Fibroblast of skin of right quadriceps (primary cell): Measurements from ENCODE around the gene CHTF18.

Experiments used
- DNase-seq: peaks from one replicate; pipeline ENCODE4 v3.0.0-alpha.2; 2013

Gene CHTF18

GRCh38 chr16:776824-777223, 11.6 kb upstream of the CHTF18 start:
- DNase-seq, result no peak

DNA sequence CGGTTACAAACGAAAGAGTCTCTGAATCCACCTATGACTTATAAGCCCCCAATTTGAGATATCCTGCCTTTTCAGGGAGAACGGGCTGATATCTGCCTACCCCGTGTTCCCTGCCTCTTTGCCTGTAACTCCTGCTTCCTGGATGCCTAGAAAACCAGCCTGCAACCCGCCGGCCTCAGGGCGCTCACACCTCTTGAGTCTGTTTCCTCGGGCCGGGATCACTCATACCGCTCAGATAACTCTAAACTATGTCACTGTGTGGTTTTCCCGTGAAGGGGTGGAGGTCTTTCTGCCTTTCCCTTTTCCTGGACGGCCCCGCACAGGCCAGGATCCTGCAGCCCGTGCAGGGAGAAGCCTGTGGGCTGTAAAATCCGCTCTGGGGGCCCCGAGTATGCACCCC, 10.6 kb upstream of the CHTF18 start:
- DNase-seq, result no peak

DNA sequence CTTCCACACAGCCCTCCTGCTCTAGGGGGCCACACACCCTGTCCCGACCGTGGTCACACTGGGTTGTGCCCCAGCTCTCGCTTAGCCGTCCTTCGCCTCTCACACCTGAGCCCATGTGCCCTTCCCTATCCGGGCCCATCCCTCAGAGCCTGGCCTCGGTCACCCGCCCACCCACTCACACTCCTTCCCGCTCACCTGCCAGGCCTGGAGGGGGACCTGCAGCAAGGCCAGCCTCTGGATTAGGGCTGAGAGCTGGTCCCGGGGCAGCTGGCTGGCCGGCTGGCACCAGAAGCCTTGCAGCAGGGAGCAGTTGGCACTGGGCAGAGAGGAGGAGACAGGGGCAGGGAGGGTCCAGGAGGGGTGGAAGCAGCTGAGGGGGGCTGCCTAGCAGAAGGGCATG, 10.0 kb upstream of the CHTF18 start:
- no peak for DNase-seq

DNA sequence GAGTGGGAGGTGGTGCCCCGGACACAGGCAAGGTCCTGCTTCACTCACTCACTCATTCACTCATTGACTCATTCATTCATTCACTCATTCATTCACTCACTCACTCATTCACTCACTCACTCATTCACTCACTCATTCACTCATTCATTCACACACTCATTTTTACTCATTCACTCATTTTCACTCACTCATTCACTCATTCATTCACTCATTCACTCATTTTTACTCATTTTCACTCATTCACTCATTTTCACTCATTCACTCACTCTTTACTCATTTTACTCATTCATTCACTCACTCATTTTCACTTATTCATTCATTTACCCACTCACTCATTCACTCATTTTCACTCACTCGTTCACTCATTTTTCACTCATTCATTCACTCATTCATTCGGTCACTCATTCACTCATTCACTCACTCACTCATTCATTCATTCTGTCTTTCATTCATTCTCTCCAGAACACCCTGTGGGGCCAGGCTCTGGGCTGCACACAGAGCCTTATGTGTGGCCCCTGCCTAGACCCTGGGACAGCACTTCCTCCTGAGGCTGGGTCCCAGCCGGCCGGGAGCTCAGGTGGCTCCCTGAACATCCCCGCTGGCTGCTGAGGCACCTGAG, 9.4 kb upstream of the CHTF18 start:
- DNase-seq, result no peak

DNA sequence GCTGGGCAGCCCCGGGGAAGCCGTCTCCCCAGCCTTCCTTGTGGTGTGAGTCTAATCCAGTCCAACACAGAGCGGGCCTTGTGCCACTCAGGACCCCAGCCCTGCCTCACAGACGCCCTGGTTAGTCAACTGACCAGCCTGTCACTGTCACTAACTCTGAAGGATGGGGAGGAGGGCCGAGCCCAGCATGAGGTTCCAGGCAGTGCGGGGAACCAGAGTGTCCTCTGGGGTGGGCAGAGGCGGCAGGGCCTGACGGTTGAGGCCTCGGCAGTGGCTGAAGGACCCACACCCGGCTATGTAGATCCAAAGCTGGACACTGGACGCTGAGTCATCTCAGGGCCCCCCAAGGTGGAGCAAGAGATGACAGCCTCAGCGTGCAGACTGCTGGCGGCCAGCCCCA, 8.9 kb upstream of the CHTF18 start:
- no peak for DNase-seq

GRCh38 chr16:780296-780695, 8.1 kb upstream of the CHTF18 start:
- no peak for DNase-seq

- no peak for DNase-seq
Observed at GRCh38 chr16:781346-782010, 6.9 kb upstream of the CHTF18 start.

GRCh38 chr16:782258-782657, 6.2 kb upstream of the CHTF18 start:
- no peak for DNase-seq

GRCh38 chr16:782766-783403, 5.5 kb upstream of the CHTF18 start:
- DNase-seq, result no peak

DNA sequence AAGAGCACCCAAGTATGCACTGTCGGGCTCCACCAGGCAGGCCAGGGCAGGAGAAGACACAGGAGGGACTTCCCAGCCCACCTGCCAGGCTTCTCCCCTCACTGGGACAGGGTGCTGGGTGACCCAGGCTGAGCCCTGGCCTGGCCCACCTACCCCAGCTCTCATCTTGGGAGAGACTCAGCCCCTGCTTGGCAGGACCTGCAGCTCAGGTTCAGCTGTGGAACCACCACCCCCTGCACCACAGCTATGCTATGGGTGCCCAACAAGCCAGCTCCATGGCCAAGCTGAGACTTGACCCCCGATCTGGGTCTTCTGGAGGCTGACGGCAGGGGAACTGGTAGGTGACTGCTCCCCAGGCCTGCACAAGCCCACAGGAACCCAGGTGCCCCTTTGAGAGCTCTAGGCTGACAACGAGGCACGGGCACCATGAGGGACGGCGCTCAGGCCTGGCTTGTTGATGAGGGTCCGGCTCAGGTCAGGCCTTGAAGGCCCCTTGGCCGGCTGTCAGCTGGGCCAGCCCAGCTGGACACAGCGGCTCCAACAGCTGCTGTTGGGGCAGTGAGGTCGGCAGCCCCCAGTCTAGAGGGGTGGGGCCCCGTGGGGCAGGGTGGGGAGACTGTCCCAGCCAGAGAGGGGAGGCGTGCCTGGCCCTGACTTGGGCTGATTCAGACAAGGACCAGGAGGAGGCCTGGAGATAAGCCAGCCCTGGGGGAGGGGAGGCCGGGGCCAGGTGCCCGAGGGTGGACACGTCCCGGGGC, 4.8 kb upstream of the CHTF18 start:
- DNase-seq, result no peak

DNA sequence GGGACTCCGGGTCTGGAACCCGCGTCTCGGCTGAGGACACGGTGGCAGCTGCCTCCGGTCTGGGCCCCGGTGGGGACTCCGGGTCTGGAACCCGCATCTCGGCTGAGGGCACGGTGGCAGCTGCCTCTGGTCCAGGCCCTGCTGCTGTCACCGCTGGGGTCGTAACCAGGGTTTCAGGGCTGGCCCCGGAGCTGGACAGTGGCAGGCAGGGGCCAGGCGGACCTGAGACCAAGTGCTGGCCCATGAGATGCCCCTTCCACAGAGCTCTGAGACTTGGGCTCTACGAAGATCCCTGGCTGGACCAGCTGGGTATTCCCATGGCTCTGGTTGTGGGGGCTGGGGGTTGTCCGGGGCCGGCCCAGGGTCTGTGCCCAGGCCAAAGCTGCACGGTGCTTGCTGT, 4.0 kb upstream of the CHTF18 start:
- DNase-seq, result no peak

- peak; percentile 21 for DNase-seq
Observed at GRCh38 chr16:785563-786535, 2.6 kb upstream of the CHTF18 start.

DNA sequence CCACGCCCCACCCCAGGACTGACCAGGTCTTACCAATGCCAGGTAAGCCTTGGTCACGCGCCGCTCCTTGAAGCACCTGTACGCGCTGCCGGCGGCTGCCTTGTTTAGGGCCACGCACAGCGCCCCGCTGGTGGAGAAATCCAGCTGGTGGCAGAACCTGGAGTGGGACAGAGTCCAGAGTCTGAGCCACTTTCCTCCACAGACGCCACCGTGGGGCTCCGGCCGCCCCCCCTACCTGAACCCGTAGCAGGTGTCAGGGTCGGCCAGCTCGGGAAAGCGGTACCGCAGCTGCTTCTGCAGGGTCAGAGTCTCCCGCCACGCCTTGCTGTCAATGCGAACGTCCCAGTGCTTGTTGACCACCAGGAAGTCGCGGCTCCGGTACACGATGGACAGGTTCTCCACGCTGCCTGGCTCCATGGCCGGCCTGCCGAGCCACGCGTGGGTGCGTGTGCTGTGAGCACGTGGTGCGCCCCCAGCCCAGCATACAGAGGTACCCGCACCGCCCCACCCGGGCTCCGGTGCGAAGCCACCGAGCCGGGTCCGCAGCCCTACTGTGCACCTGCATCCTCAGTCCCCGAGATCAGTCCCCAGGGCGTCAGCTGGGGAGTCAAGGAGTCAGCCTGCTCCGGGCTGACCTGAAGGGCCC, 976 bp upstream of the CHTF18 start:
- DNase-seq, result no peak

DNA sequence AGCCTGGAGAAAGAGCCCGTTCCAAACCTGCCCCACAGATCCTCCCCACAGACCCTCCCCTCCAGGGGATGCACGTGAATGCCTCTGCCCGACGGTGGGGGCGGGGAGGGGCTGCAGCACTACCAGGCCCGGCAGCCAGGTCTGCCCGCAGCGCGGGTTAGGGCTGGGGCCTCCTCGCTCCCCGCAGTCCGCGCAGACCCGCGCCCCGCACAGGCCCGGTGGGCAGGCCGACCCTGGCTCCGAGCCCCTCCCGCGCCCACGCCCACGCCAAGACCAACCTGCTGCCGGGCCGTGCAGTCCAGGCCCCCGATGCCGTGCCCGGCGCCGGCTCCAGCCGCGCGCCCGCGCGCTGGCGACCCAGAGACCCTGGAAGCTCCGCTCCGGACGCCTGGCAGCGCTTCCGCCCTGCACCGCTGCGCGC, 432 bp upstream of the CHTF18 start, which contains the start of gene RPUSD1:
Gene RPUSD1, minus strand, starts transcription at position 404 of the 421 bp plus-strand sequence. CDS start 644 bp downstream, outside the sequence.
- no peak for DNase-seq

GRCh38 chr16:789191-789850, 901 bp downstream of the CHTF18 start:
- DNase-seq, result no peak

- no peak for DNase-seq
Observed at GRCh38 chr16:790086-790485, 1.7 kb downstream of the CHTF18 start.

DNA sequence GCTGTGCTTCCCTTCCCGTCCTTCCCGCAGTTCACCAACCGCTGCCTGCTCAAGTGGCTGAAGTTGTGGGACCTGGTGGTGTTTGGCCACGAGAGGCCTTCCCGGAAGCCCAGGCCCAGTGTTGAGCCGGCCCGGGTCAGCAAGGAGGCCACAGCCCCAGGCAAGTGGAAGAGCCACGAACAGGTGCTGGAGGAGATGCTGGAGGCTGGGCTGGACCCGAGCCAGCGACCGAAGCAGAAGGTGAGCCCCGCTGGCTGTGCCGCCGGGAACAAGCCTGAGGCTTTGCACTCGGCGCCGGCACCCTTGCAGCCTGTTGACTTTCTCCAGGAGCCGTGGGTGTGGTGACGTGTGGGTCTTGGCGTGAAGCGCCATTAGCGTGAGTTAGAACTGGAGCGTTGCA, 2.7 kb downstream of the CHTF18 start:
- no peak for DNase-seq

DNA sequence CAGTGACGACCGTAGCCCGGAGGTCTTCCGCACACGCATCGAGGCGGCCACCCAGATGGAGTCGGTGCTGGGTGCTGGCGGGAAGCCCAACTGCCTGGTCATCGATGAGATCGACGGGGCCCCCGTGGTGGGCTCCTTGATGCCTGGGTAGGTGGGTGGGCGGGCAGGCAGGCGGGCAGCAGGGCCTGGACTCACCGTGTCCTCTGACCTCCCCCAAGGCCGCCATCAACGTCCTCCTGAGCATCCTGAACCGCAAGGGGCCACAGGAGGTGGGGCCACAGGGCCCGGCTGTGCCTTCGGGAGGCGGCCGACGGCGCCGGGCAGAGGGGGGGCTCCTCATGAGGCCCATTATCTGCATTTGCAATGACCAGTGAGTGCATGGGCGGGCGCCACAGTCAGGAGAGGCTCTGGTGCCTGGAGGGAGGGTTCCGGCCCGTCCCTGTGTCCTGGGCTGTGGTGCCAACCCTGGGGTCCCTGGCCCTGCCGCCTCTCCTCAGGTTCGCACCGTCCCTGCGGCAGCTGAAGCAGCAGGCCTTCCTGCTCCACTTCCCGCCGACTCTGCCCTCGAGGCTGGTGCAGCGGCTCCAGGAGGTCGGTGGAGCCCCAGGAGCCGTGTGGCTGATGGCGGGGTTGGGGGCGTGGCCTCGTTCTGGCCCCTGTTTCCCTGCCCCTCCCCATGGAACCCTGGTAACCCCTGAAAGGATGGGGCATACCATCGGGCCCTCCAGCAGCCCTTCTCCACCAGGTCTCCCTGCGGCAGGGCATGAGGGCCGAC, 4.0 kb downstream of the CHTF18 start:
- DNase-seq, result no peak

DNA sequence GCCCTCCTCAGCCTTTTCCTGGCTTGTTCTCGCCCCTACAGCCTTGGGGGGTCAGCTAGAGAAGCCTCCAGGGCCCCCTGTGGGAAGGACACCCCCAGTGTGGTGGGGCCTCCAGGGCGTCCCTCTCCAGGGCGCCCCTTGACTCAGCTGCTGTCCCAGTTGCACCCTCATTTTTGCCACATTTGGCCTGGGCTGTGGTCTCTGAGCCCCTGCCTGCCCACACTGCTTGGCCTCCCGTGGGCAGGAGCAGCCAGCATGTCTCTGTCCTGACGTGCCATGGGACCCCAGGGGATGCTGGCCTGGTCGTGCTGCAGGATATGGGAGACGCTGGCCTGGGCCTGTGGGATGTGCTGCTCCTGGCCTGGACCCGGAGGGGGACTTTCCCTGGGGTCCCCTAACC, 5.0 kb downstream of the CHTF18 start:
- no peak for DNase-seq

DNA sequence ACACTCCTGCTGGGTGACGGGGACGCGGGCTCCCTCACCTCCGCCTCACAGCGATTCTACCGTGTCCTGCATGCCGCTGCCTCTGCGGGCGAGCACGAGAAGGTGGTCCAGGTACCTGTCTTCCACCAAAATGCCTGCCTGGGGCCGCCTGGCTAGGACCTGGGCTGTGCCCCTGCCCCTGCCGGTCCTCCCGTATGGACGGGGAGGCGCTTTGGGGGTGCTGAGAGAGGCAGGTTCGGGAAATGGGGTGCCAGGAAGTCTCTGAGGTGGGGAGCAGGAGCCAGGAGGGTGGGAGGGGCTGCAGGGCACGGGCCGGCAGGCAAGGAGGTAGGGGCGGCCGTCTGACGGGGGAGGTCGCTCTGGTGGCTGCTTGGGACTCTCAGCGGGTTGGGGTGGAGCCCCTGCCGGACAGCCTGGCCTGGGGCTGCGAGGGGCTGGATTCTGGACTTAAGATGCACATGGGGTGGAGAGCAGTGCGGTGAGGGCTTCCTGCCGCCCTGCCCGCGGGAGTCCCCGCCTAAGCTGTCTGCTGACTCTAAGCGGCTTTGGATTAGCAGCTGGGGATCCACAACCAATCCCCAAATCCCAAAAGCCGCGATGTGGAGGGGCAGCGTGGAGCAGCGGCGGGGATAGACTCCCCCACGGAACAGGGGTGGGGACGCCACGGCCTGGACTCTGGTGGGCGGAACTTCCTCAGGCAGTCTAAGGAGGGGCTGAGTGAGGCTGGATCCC, 5.8 kb downstream of the CHTF18 start:
- DNase-seq, result no peak
